ENCODE data around the gene CLPTM1.

GRCh38 chr19:44987148-44987675 lies 32.0 kb downstream of the CLPTM1 start:
- TF ChIP-seq POLR2A (IDR thresholded peaks at IDR 0.05) = no peak
- TF ChIP-seq, protein P1, sequence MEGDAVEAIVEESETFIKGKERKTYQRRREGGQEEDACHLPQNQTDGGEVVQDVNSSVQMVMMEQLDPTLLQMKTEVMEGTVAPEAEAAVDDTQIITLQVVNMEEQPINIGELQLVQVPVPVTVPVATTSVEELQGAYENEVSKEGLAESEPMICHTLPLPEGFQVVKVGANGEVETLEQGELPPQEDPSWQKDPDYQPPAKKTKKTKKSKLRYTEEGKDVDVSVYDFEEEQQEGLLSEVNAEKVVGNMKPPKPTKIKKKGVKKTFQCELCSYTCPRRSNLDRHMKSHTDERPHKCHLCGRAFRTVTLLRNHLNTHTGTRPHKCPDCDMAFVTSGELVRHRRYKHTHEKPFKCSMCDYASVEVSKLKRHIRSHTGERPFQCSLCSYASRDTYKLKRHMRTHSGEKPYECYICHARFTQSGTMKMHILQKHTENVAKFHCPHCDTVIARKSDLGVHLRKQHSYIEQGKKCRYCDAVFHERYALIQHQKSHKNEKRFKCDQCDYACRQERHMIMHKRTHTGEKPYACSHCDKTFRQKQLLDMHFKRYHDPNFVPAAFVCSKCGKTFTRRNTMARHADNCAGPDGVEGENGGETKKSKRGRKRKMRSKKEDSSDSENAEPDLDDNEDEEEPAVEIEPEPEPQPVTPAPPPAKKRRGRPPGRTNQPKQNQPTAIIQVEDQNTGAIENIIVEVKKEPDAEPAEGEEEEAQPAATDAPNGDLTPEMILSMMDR (IDR thresholded peaks at IDR 0.05) = no peak

All from adrenal gland (tissue), 5 donors.